DOHH2 (cell line): ENCODE measurements around the gene ERFL.

Experiments
- H3F3A ChIP-seq: fragments of 200-600 bp; sonication (generic), shearing (Covaris generic); 2 replicates; pipeline ENCODE4 v1.6.0; 2016; ENCODE audit warnings: antibody characterized with exemption, mild to moderate bottlenecking; ENCODE audit not compliant: control insufficient read depth, insufficient read depth
- H3K27ac ChIP-seq: fragments of 200-600 bp; sonication (generic); 2 replicates; pipeline ENCODE4 v1.5.1; 2014; ENCODE audit warnings: low read depth, mild to moderate bottlenecking, low read length, moderate library complexity
- H3K27me3 ChIP-seq: fragments of 200-600 bp; sonication (generic); 2 replicates; pipeline ENCODE4 v1.6.1; 2014; ENCODE audit warnings: mild to moderate bottlenecking, low read length, mixed read lengths; ENCODE audit not compliant: control insufficient read depth
- H3K36me3 ChIP-seq: fragments of 200-600 bp; sonication (generic); 2 replicates; pipeline ENCODE4 v1.6.1; 2014; ENCODE audit warnings: mild to moderate bottlenecking, low read length, moderate library complexity, mixed read lengths; ENCODE audit not compliant: control insufficient read depth
- H3K4me1 ChIP-seq: fragments of 200-600 bp; sonication (generic); 2 replicates; pipeline ENCODE4 v1.6.1; 2014; ENCODE audit warnings: mild to moderate bottlenecking, low read length, mixed read lengths; ENCODE audit not compliant: control insufficient read depth
- H3K4me2 ChIP-seq: fragments of 200-600 bp; sonication (generic); 2 replicates; pipeline ENCODE4 v1.6.0; 2014; ENCODE audit warnings: mild to moderate bottlenecking, low read length, moderate library complexity
- H3K4me3 ChIP-seq: fragments of 200-600 bp; sonication (generic); 2 replicates; pipeline ENCODE4 v1.5.1; 2014; ENCODE audit warnings: mild to moderate bottlenecking, low read length, mixed read lengths
- H3K79me2 ChIP-seq: fragments of 200-600 bp; sonication (generic); 2 replicates; pipeline ENCODE4 v1.6.1; 2014; ENCODE audit warnings: mild to moderate bottlenecking, low read length, mixed read lengths; ENCODE audit not compliant: control insufficient read depth
- H3K9me2 ChIP-seq: fragments of 200-600 bp; sonication (generic); replicated peaks from 2 replicates; pipeline ENCODE4 v1.6.1; 2014; ENCODE audit warnings: mild to moderate bottlenecking, low read length, mixed read lengths; ENCODE audit not compliant: control insufficient read depth
- H3K9me3 ChIP-seq: fragments of 200-600 bp; sonication (generic); 2 replicates; pipeline ENCODE4 v1.6.1; 2014; ENCODE audit warnings: antibody characterized with exemption, low read length, mixed read lengths; ENCODE audit not compliant: control insufficient read depth, insufficient read depth
- H4K20me1 ChIP-seq: fragments of 200-600 bp; sonication (generic); 2 replicates; pipeline ENCODE4 v1.6.0; 2014; ENCODE audit warnings: low read depth, mild to moderate bottlenecking, antibody characterized with exemption, low read length, moderate library complexity; ENCODE audit not compliant: control insufficient read depth, insufficient read depth
- EZH2phosphoT487 ChIP-seq: fragments of 200-600 bp; sonication (generic); IDR thresholded peaks from 2 replicates; pipeline ENCODE4 v1.6.1; 2017; ENCODE audit warnings: borderline replicate concordance, mild to moderate bottlenecking, antibody characterized with exemption, low read length, moderate library complexity, mixed read lengths
- TF ChIP-seq, protein P1 (sequence below): fragments of 200-600 bp; sonication (generic); IDR thresholded peaks from one replicate; pipeline ENCODE4 v1.5.1; 2014; ENCODE audit warnings: antibody characterized with exemption, mild to moderate bottlenecking, low read depth, low read length; ENCODE audit not compliant: poor library complexity, severe bottlenecking

Gene ERFL

DNA sequence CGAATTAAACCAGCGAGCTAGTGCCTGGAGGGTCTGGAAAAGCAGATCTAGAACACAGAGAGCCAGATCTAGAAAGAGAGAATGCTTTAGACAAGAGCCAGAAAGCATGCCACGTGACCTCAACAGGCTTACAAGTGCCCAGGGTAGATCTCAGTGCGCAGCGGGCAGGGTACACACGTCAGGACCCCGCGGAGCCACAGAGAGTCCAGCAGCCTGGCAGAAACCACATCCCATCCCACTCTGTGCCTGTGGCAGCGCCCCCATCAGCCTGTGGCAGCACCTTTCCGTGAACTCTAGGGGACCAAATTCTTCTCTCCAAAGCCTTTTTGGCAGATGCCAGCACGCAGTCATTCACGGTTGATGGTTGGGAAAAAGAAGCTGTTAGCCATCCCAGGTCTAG is 39.3 kb downstream of the ERFL start:
- Histone ChIP-seq H3K9me3 (no peaks in the 10 kb centered on the region), H3K36me3 (peaks cover 82% of the 10 kb centered on the region), H4K20me1 (no peaks in the 10 kb centered on the region), H3K27me3 (no peaks in the 10 kb centered on the region), H3K4me1 (peaks cover 63% of the 10 kb centered on the region), H3K79me2 (peaks cover 70% of the 10 kb centered on the region), H3K27ac (peak overlapping the region; percentile 22; the same call in 1 of the 2 replicates), H3K4me3 (no peak overlapping the region), H3K4me2 (no peak overlapping the region; the same call in 1 of the 2 replicates), H3K9me2 (no peaks in the 10 kb centered on the region), H3F3A (peaks cover 6% of the 10 kb centered on the region; the same call in 1 of the 2 replicates)
- TF ChIP-seq, protein P1, sequence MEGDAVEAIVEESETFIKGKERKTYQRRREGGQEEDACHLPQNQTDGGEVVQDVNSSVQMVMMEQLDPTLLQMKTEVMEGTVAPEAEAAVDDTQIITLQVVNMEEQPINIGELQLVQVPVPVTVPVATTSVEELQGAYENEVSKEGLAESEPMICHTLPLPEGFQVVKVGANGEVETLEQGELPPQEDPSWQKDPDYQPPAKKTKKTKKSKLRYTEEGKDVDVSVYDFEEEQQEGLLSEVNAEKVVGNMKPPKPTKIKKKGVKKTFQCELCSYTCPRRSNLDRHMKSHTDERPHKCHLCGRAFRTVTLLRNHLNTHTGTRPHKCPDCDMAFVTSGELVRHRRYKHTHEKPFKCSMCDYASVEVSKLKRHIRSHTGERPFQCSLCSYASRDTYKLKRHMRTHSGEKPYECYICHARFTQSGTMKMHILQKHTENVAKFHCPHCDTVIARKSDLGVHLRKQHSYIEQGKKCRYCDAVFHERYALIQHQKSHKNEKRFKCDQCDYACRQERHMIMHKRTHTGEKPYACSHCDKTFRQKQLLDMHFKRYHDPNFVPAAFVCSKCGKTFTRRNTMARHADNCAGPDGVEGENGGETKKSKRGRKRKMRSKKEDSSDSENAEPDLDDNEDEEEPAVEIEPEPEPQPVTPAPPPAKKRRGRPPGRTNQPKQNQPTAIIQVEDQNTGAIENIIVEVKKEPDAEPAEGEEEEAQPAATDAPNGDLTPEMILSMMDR, result peak; percentile 26
- no peak for TF ChIP-seq EZH2phosphoT487

GRCh38 chr19:41887711-41888382 is 40.4 kb downstream of the ERFL start:
- H3K36me3 ChIP-seq, result peaks cover 87% of the 10 kb centered on the region
- no peaks in the 10 kb centered on the region for H4K20me1 ChIP-seq
- H3K4me1 ChIP-seq, result peaks cover 60% of the 10 kb centered on the region
- H3K9me3 ChIP-seq, result no peaks in the 10 kb centered on the region
- H3F3A ChIP-seq, result peaks cover 12% of the 10 kb centered on the region
- no peaks in the 10 kb centered on the region for H3K27me3 ChIP-seq
- peaks cover 78% of the 10 kb centered on the region for H3K79me2 ChIP-seq
- no peaks in the 10 kb centered on the region for H3K9me2 ChIP-seq
- no peak for TF ChIP-seq EZH2phosphoT487
- TF ChIP-seq, protein P1, result peak; percentile 73
- H3K4me2 ChIP-seq, result peak overlapping the region; percentile 100
- H3K4me3 ChIP-seq, result peak overlapping the region; percentile 99
- peak overlapping the region; percentile 99 for H3K27ac ChIP-seq

GRCh38 chr19:41886761-41887710 is 41.2 kb downstream of the ERFL start:
- H3K4me2 ChIP-seq, result peak overlapping the region; percentile 100

More at GRCh38 chr19:41886761-41887710, 41.2 kb downstream of the ERFL start:
- Histone ChIP-seq H4K20me1 (no peaks in the 10 kb centered on the region), H3K9me3 (no peaks in the 10 kb centered on the region), H3K79me2 (peaks cover 78% of the 10 kb centered on the region), H3K4me3 (peak overlapping the region; percentile 99), H3K9me2 (no peaks in the 10 kb centered on the region), H3K4me1 (peaks cover 63% of the 10 kb centered on the region), H3K27me3 (no peaks in the 10 kb centered on the region), H3K27ac (peak overlapping the region; percentile 99), H3F3A (peaks cover 17% of the 10 kb centered on the region), H3K36me3 (peaks cover 87% of the 10 kb centered on the region)
- TF ChIP-seq, protein P1, result no peak
- TF ChIP-seq EZH2phosphoT487, result no peak
